Left ventricle myocardium inferior (tissue), 1 donor: ENCODE measurements around the gene ARFGAP1. TPM values are rescaled to one million over a fixed set of nuclear protein-coding genes. Genes with fewer than 3 reads are reported as not detected.

ENCODE experiments used
- DNase-seq: peaks from one replicate; pipeline ENCODE4 v3.0.0-alpha.2; 2020
- H3K27ac ChIP-seq: fragments of 200-600 bp; replicated peaks from 2 replicates; pipeline ENCODE4 v1.8.0; 2021
- H3K27me3 ChIP-seq: fragments of 200-600 bp; 2 replicates; pipeline ENCODE4 v1.8.0; 2021; ENCODE audit warnings: low read depth
- H3K36me3 ChIP-seq: fragments of 200-600 bp; 2 replicates; pipeline ENCODE4 v1.8.0; 2021
- H3K4me1 ChIP-seq: fragments of 200-600 bp; 2 replicates; pipeline ENCODE4 v1.8.0; 2021
- H3K4me3 ChIP-seq: fragments of 200-600 bp; 2 replicates; pipeline ENCODE4 v1.8.0; 2021; ENCODE audit warnings: mild to moderate bottlenecking, moderate library complexity
- H3K9me3 ChIP-seq: fragments of 200-600 bp; replicated peaks from 2 replicates; pipeline ENCODE4 v1.8.0; 2021
- CTCF ChIP-seq: fragments of 200-600 bp; IDR thresholded peaks from 2 replicates; pipeline ENCODE4 v1.8.0; 2021; ENCODE audit warnings: antibody characterized with exemption, mild to moderate bottlenecking, borderline replicate concordance
- intact Hi-C: fragments of 100-400 bp; cut with micrococcal nuclease; formaldehyde crosslinking; loops from one replicate; pipeline ENCODE4 v1.11.0; 2022
- total RNA-seq: library from RNA; stranded (reverse); fragmentation: NEBNext Ultra II Directional; extraction: Animal tissue kit (Norgen Biotek cat#: 25700); gene quantifications from one replicate; pipeline ENCODE4 v1.2.1, GENCODE V29; 2021
- donor health status: DM: no; HTN: yes; CAD: no; lungs with severe emphysema.

ARFGAP1 gene
- total RNA-seq, 1 donor from 2014 or later: 33.4 TPM

GRCh38 chr20:63289311-63290135, 16.9 kb downstream of the ARFGAP1 start:
- peaks cover 37% of the 10 kb centered on the region for H3K36me3 ChIP-seq
- no peak for TF ChIP-seq CTCF
- H3K9me3 ChIP-seq: no peaks in the 10 kb centered on the region
- H3K4me1 ChIP-seq: peaks cover 9% of the 10 kb centered on the region
- peaks cover 15% of the 10 kb centered on the region for H3K27me3 ChIP-seq
- H3K4me3 ChIP-seq: no peak overlapping the region
- DNase-seq: no peak
- no peak overlapping the region for H3K27ac ChIP-seq
- intact Hi-C loops: no loop called here

GRCh38 chr20:63290136-63290676, 17.6 kb downstream of the ARFGAP1 start:
- no peak for TF ChIP-seq CTCF
- peaks cover 35% of the 10 kb centered on the region for H3K36me3 ChIP-seq
- no peak for DNase-seq
- no peak overlapping the region for H3K4me3 ChIP-seq
- H3K4me1 ChIP-seq: peaks cover 9% of the 10 kb centered on the region
- H3K9me3 ChIP-seq: no peaks in the 10 kb centered on the region
- intact Hi-C loops: no loop called here
- H3K27me3 ChIP-seq: peaks cover 22% of the 10 kb centered on the region
- no peak overlapping the region for H3K27ac ChIP-seq

GRCh38 chr20:63290677-63291472, 18.3 kb downstream of the ARFGAP1 start:
- H3K27me3 ChIP-seq: peaks cover 29% of the 10 kb centered on the region
- no peak overlapping the region for H3K27ac ChIP-seq
- peak; percentile 66 for TF ChIP-seq CTCF
- H3K36me3 ChIP-seq: peaks cover 31% of the 10 kb centered on the region
- H3K4me3 ChIP-seq: no peak overlapping the region
- H3K9me3 ChIP-seq: no peaks in the 10 kb centered on the region
- intact Hi-C loops: no loop called here
- peaks cover 9% of the 10 kb centered on the region for H3K4me1 ChIP-seq
- no peak for DNase-seq

GRCh38 chr20:63291811-63292210, 19.2 kb downstream of the ARFGAP1 start:
- Histone ChIP-seq H3K36me3 (peaks cover 26% of the 10 kb centered on the region), H3K27ac (no peak overlapping the region), H3K27me3 (peaks cover 38% of the 10 kb centered on the region), H3K9me3 (no peaks in the 10 kb centered on the region), H3K4me3 (no peak overlapping the region), H3K4me1 (peaks cover 9% of the 10 kb centered on the region)
- no peak for TF ChIP-seq CTCF
- DNase-seq: no peak
- intact Hi-C loops: no loop called here

GRCh38 chr20:63292292-63292701, 19.7 kb downstream of the ARFGAP1 start:
- H3K27me3 ChIP-seq: peaks cover 43% of the 10 kb centered on the region
- peaks cover 9% of the 10 kb centered on the region for H3K4me1 ChIP-seq
- no peak overlapping the region for H3K4me3 ChIP-seq
- no peaks in the 10 kb centered on the region for H3K9me3 ChIP-seq
- intact Hi-C loops: no loop called here
- no peak for DNase-seq
- no peak overlapping the region for H3K27ac ChIP-seq
- H3K36me3 ChIP-seq: peaks cover 24% of the 10 kb centered on the region
- no peak for TF ChIP-seq CTCF
